ENCODE measurements around the gene CAPG.
"Not testable (repeated sequence)": the region's sequence is repeated elsewhere in the genome, so short reads cannot be mapped to it uniquely, and the experiment has no call there.

CAPG gene

GRCh38 chr2:85419009-85419675, 9.0 kb upstream of the CAPG start:
- DNase-seq, result no peak

- DNase-seq, result peak; percentile 89
Observed at GRCh38 chr2:85418132-85419008, 8.2 kb upstream of the CAPG start, which contains the start of gene SH2D6. Gene SH2D6, plus strand, starts transcription at chr2:85418714. Its CDS starts 10,752 bp downstream, at chr2:85429466.

- DNase-seq, result no peak
Observed at GRCh38 chr2:85415980-85416650, 5.9 kb upstream of the CAPG start.

GRCh38 chr2:85414761-85415553, 4.8 kb upstream of the CAPG start:
- no peak for DNase-seq

- not testable (repeated sequence) for DNase-seq
Observed at GRCh38 chr2:85414421-85414759, 4.2 kb upstream of the CAPG start.

GRCh38 chr2:85413592-85414420, 3.6 kb upstream of the CAPG start:
- DNase-seq, result peak; percentile 30

GRCh38 chr2:85411405-85411748, 1.2 kb upstream of the CAPG start:
- no peak for DNase-seq

GRCh38 chr2:85410584-85411404, 628 bp upstream of the CAPG start:
- DNase-seq, result no peak

GRCh38 chr2:85405201-85406059, 4.7 kb downstream of the CAPG start:
- DNase-seq, result peak; percentile 72

- no peak for DNase-seq
Observed at GRCh38 chr2:85401844-85402243, 8.3 kb downstream of the CAPG start.

- no peak for DNase-seq
Observed at GRCh38 chr2:85401464-85401805, 8.7 kb downstream of the CAPG start.

GRCh38 chr2:85400541-85401463, 9.4 kb downstream of the CAPG start:
- DNase-seq, result no peak

GRCh38 chr2:85400023-85400422, 10.1 kb downstream of the CAPG start:
- DNase-seq, result no peak

GRCh38 chr2:85399183-85399455, 11.0 kb downstream of the CAPG start:
- no peak for DNase-seq

- no peak for DNase-seq
Observed at GRCh38 chr2:85398426-85399182, 11.6 kb downstream of the CAPG start.

GRCh38 chr2:85397925-85398331, 12.2 kb downstream of the CAPG start:
- DNase-seq, result no peak

- no peak for DNase-seq
Observed at GRCh38 chr2:85396531-85397470, 13.4 kb downstream of the CAPG start.
